Stromal cell of bone marrow (primary cell): Measurements from ENCODE around the gene MOB3A.
A peak's percentile ranks its signal among the peaks of the same experiment; 100 is the strongest.
"Not testable (repeated sequence)": the region's sequence is repeated elsewhere in the genome, so short reads cannot be mapped to it uniquely, and the experiment has no call there.

Experiments
- DNase-seq: peaks from one replicate; pipeline ENCODE4 v3.0.0-alpha.2; 2012; ENCODE audit warnings: low read depth

The MOB3A gene

GRCh38 chr19:2096034-2096479 is at the start of gene MOB3A:
TSS of gene MOB3A (minus strand) at chr19:2096326. CDS start at chr19:2078560, 17,766 bp downstream.
- peak; percentile 81 for DNase-seq

DNA sequence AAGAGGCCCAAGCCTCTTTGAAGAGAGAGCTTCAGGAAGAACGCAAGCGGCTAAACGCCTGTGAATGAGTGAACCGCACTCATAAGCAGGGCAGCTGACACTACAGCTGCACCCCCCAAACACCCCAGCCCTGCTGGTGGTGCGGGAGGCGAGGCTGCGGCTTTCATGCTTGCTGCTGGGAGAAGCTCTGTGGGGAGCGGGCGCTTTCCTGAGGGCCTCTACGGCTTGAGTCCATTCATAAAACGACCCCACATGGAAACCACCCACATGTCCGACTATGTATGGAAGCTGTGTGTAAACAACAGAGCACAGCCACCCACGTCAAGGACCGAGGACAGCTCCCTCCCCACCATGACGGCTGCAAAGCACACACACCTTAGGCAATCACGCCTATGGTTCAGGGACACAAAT is 49.7 kb upstream of the MOB3A start:
- no peak for DNase-seq

GRCh38 chr19:2144190-2144589 is 48.1 kb upstream of the MOB3A start:
- no peak for DNase-seq

DNA sequence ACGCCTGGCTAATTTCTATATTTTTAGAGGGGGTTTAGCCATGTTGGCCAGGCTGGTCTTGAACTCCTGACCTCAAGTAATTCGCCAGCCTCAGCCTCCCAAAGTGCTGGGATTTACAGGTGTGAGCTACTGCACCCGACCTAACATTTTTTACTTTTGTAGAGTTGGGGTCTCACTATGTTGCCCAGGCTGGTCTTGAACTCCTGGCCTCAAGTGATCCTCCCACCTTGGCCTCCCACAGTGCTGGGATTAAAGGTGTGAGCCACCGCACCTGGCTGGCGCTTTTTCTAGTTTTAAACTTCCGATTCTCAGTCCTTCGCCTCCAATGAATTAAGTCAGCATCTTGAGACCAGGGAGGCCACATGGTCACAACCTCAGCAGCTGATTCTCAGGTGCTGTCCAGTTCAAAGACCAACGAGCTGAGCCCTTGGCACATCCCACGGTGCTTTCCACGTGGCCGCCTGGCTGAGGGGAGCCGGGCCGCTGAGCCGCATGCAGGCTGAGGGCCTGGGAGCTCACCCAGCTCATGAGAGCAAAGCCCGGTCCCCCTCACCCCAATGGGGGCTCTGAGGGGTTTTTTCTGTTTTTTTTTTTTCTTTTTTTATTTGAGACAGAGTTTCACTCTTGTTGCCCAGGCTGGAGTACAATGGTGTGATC is 46.2 kb upstream of the MOB3A start:
- no peak for DNase-seq

DNA sequence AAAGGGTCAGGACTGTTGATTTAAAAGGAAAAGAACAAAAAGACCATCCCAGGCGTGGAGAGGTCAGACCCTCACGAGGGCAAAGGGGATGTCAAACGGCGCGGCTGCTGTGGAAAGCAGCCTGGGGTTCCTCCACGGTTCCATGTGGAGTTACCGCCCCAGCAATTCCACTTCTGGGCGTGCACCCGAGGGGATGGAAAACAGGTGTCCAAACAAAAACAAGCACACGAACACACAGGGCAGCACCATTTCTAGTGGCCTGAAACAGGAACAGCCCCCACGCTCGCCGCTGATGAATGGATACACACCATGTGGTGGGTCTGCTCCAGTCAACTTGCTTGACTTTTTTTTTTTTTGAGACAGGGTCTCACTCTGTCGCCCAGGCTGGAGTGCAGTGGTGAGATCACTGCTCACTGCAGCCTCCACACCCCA is 44.0 kb upstream of the MOB3A start:
- no peak for DNase-seq

DNA sequence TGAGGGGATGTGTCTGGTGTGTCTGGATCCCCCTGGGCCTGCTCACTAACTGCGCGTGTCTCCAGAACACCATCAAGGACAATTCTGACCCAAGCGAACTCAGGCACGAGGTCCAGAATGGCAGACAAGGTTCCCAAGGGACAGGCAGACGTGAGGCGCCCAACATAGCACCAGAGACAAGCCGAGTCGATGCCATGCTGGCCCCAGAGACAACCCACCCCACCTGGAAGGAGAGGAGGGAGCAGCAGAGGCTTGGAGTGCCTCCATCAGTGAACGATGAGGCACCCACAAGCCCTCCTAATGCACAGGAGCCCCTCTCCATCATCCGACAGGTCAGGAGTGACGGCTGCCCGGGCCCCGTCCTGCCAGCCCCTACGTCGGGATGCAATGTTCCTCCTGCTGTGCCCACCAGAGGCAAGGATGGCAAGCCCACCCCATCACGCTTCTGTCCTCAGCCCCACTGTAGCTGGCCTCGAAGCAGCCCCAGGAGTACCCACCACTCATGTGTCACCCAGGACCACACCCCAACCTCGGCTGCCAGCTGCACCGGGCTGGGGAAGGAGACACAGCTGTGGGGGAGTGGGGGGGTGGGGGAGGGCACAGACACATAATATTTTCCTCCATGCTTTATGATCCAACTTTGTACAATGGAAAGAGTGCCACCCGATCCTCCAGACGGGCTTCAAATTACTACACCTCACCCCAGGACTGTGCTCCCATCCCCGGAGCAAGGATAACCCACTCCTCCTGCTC is 43.4 kb upstream of the MOB3A start:
- no peak for DNase-seq

GRCh38 chr19:2138061-2138728 is 42.1 kb upstream of the MOB3A start:
- DNase-seq = no peak

DNA sequence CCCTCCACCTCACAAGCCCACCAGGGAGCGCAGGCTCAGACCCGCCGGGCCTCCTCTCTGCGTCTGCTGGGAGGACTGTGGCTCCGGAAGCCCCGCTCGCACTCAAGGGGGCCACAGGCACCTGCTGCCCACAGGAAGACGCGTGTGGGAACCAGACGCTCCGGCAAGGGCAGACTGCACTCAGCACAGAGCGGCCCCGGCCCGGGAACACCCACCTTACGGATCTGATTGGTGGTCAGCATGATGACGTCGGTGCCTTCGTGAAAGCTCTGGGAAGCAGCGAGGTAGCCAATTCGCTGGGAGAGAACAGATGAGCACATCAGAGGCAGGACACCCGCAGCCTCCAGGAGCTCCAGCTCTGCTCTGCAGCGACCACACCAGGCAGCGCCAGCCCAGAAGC is 40.7 kb upstream of the MOB3A start:
- no peak for DNase-seq

GRCh38 chr19:2135474-2136402 is 39.6 kb upstream of the MOB3A start:
- DNase-seq = no peak

DNA sequence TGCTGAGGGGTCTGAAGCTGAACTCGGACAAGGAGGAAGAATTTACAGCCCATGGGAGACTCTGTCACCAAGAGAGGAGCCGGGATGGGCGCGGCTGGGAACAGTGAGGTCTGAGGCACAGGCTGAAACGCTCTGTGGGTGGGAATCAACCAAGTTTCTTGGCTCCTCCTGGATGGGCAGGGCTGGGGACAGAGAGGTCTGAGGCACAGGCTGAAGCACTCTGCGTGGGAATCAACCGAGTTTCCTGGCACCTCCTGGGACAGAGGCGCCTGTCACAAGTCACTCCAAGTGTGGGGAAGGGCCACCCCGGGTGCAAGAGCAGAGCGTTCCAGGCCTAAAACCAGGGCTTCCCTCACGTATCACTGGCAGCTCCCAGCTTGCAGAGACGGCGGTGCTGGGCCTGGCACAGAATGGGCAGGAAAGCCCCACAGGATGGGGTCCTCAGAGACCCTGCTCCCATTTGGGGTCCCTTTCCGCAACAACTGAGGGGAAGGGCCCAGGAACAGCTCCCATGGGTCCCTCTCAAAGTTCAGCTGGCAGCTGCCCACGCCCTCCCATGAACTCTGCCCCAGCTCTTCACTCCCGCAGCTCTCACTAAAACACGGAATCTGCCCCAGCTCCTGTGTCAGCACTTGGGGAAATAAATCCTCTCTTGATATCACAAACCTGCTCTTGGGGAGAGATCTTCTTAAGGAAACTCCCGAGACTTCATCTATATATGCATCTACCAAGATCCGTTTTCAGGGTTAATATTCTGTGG is 36.8 kb upstream of the MOB3A start:
- DNase-seq = no peak

GRCh38 chr19:2132191-2132590 is 36.1 kb upstream of the MOB3A start:
- DNase-seq = no peak

GRCh38 chr19:2131012-2131975 is 35.2 kb upstream of the MOB3A start:
- not testable (repeated sequence) for DNase-seq

DNA sequence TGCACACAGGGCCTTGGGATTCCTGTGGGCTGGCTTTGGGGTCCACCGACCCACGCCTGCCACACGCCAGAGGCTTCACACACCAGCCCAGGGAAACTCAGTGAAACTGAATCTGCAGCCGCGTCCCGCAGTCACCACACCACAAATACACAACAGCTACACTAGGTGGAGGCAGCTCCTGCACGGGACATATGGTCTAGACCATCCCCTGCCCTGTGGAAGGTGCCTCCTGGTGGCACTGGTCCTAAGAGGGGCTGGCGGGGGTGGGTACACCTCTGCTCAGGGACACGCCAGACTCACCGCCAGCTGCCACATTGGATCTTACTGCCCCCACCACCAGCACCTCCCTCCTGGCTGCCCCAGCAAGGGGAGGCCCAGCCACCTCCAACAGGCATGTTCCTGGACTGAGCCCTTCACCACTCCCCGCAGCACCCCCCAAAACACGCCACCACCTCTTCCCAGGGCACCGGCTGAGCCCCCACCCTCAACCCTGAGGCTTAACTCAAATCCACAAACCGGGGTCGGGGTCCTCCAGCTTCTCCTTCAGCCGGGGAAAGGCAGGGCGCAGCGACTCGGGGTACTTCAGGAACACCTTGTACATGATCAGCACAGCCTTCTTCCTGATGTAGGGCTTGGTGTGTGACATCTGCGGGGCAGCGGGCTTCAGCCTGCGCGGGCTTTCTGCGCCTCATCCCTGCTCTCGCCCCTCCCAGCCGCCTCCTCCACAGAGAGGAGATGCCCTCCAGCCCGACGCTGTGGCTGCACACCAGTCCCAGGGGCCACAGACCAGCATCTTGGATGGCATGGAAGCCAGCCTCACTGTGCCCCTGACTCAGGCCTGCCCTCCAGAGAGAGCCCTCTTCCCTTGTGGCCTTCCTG is 34.0 kb upstream of the MOB3A start:
- no peak for DNase-seq

- no peak for DNase-seq
These were observed 33.4 kb upstream of the MOB3A start for GRCh38 chr19:2129486-2129885.

DNA sequence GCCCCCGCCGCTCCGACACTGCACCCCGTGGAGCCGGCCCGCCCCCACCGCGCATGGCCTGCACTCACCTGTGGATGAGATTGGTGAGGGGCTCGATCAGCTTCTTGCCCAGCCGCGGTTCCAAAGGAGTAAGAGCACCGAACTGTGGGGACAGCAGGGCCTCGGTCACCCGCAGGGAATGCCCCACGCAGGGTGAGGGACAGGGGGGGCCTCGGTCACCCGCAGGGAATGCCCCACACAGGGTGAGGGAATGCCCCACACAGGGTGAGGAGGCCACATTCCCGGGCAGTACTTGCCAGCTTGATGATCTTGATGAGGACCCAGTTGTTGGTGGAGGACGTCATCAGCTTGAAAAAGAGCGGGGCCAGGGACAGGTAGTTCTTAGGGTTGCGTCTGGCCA is 32.9 kb upstream of the MOB3A start:
- no peak for DNase-seq

DNA sequence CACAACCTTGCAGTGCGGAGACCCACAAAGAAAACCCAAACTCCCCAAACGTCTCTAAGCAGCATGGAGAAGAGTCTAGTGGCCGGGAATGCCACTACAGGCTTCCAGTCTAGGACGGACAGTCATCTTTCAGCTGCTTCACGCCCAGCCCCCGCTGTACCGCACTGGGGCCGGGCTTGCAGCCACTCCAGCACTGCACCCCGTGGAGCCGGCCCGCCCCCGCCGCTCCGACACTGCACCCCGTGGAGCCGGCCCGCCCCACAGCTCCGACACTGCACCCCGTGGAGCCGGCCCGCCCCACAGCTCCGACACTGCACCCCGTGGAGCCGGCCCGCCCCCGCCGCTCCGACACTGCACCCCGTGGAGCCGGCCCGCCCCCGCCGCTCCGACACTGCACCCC is 32.1 kb upstream of the MOB3A start:
- DNase-seq = not testable (repeated sequence)

DNA sequence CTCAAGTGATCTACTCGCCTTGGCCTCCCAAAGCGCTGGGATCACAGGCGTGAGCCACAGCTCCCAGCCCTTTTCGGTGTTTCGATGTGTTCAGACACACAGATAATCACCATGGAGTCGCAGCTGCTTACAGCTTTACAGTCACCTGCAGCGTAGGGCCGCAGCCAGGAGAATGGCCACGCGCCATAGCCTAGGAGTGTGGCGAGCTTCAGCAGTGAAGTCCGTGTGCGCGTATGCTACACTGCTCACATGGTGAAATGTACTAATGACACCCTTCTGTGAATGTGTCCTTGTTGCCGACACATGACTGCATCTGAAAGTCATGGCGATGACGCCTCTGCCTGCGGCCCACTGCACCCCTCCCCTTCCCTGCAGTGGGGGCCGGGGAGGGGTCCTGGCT is 31.6 kb upstream of the MOB3A start:
- no peak for DNase-seq

- DNase-seq = no peak
These were observed 30.9 kb upstream of the MOB3A start for GRCh38 chr19:2126879-2127518.
